HUES48 (cell line): Measurements from ENCODE around the gene TULP3.

Experiments
- H3K27ac ChIP-seq: one replicate; pipeline ENCODE4 v1.7.0; 2013; ENCODE audit warnings: low read depth, low read length, inconsistent platforms
- H3K27me3 ChIP-seq: 2 replicates; pipeline ENCODE4 v1.6.1; 2013; ENCODE audit warnings: mild to moderate bottlenecking, low read length; ENCODE audit not compliant: control insufficient read depth, insufficient read depth
- H3K36me3 ChIP-seq: 2 replicates; pipeline ENCODE4 v1.6.1; 2013; ENCODE audit warnings: low read length; ENCODE audit not compliant: control insufficient read depth, insufficient read depth
- H3K4me1 ChIP-seq: 2 replicates; pipeline ENCODE4 v1.6.1; 2013; ENCODE audit warnings: mild to moderate bottlenecking, low read length; ENCODE audit not compliant: control insufficient read depth, insufficient read depth
- H3K4me3 ChIP-seq: 2 replicates; pipeline ENCODE4 v1.5.1; 2013; ENCODE audit warnings: mild to moderate bottlenecking, low read depth, low read length
- H3K9ac ChIP-seq: 2 replicates; pipeline ENCODE4 v1.6.1; 2013; ENCODE audit warnings: mild to moderate bottlenecking, low read depth, low read length, moderate library complexity
- H3K9me3 ChIP-seq: 2 replicates; pipeline ENCODE4 v1.6.1; 2013; ENCODE audit warnings: low read length; ENCODE audit not compliant: control insufficient read depth, insufficient read depth

TULP3 gene, protein sequence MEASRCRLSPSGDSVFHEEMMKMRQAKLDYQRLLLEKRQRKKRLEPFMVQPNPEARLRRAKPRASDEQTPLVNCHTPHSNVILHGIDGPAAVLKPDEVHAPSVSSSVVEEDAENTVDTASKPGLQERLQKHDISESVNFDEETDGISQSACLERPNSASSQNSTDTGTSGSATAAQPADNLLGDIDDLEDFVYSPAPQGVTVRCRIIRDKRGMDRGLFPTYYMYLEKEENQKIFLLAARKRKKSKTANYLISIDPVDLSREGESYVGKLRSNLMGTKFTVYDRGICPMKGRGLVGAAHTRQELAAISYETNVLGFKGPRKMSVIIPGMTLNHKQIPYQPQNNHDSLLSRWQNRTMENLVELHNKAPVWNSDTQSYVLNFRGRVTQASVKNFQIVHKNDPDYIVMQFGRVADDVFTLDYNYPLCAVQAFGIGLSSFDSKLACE

DNA sequence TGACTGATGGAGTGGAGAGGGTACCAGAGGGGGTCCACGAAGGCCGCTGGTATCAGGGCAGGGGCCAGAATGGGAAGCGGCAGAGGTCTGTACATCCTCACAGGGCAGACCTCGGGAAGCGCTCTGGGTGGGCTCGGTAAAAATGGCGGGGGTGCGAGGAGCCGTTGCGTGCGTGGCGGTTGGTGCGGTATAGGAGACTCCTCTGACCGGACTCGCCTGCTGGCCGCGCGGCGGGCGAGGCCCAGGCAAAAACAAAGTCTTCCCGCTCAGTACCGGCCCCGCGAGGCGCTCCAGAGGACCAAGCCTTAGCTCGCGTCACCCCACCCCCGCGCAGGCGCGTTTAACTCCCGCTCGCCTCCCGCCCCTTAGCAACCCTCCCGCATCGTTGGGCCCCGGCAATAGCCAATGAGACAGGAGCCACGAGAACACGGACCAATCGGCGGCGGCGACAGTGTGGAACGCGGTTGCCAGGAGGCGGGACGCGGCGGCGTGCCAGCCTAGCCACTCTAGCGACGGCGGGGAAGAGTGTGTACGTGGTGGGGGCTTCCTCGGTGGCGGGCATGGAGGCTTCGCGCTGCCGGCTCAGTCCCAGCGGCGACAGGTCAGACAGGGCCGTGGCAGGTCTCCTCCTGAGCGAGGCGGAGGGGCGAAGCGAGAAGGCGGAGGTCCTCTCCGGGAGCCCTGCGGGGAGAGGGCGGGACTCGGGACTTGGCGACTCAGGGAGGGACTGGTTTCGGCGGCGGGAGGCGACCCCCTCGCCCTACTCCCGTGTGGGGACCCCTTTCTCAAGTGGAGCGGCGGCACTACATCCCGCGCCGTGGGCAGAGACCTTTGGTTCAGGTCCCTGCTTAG is at the start of gene TULP3:
Gene TULP3, plus strand, starts transcription at position 504 of the 852 bp plus-strand sequence. Its CDS starts 57 bp downstream, at position 561.
- no peaks in the 10 kb centered on the region for H3K27me3 ChIP-seq
- peaks cover 35% of the 10 kb centered on the region for H3K36me3 ChIP-seq
- H3K9me3 ChIP-seq = no peaks in the 10 kb centered on the region
- 0 out of 2 replicates have a peak, but pooled peaks cover 3% of the 10 kb centered on the region for H3K4me1 ChIP-seq
- peak within 1 kb of the TSS; percentile 71 for H3K4me3 ChIP-seq
- peak within 1 kb of the TSS; percentile 80 for H3K27ac ChIP-seq
- H3K9ac ChIP-seq = peak within 1 kb of the TSS; percentile 42

DNA sequence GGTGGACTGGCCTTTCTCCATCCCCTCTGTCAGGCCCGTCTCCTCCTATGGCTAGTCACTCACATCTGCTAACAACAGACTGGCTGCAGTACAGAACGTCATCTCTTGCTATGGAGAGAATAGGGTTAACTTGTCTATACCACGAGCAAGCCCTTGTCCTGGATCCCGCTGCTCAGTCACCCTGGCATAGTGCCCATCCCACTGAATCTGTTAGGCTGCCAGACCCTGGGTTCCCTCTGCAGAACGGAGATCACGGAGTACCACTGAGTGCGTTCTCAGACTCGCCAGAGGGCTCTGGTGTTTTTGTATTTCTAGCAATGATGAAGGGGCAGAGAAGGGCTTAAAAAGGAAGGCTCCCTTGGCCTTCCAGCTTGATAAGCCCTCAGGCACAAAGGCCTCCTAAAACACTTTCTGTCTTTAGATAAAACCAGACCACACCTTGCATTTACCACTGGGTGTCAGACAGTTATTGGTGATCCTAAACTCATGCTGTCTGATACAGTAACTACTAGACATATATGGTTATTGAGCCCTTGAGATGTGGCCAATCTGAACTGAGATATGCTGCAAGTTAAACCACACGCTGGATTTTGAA is 49.5 kb upstream of the TULP3 start:
- Histone ChIP-seq H3K27me3 (no peaks in the 10 kb centered on the region), H3K9me3 (no peaks in the 10 kb centered on the region), H3K36me3 (no peaks in the 10 kb centered on the region; the same call in 1 of the 2 replicates), H3K4me3 (no peak overlapping the region), H3K27ac (no peak overlapping the region), H3K4me1 (peaks cover 7% of the 10 kb centered on the region; the same call in 1 of the 2 replicates), H3K9ac (no peak overlapping the region)

DNA sequence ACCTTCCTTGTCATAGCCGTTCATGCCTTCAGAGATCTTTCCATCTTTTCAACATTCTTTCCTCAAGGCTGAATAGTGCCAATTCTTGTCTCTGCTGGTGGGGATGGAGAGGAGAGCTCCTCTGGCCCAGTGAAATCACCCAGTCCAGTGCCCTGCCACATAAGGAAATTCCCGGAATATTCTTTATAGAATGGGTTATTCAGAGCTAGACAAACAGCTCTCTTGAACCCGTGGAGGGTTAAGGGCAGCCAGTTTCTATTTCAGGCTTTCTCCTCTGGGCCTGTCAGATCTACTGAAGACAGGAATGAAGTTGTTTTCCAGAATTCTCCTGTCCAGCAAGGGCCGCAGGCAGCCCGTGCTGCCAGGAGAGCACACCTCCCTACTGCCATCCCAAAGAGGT is 47.7 kb upstream of the TULP3 start:
- Histone ChIP-seq H3K4me3 (no peak overlapping the region), H3K27me3 (no peaks in the 10 kb centered on the region), H3K36me3 (no peaks in the 10 kb centered on the region; the same call in 1 of the 2 replicates), H3K9ac (no peak overlapping the region), H3K9me3 (no peaks in the 10 kb centered on the region), H3K4me1 (peaks cover 7% of the 10 kb centered on the region), H3K27ac (no peak overlapping the region)

DNA sequence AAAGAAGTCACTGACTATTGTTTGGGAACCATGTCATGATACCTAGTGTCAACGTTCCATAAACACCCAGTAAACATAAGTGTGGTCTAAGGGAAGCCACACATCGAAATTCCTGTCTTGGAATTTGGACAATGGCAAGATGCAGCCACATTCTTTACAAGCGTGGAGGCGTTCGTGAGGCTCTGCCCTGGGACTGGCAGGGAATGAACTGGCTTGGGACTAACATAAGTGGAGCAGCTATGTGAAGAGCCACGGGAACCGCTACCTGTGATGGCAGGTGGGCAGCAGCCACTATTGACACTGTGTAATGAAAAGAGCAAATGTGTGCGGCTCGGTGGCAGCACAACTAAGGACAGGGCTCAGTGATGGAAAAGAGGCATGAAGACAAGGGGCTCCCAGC is 45.9 kb upstream of the TULP3 start:
- H3K27ac ChIP-seq = no peak overlapping the region
- no peaks in the 10 kb centered on the region for H3K27me3 ChIP-seq
- no peaks in the 10 kb centered on the region for H3K9me3 ChIP-seq
- no peaks in the 10 kb centered on the region; the same call in 1 of the 2 replicates for H3K36me3 ChIP-seq
- no peak overlapping the region for H3K4me3 ChIP-seq
- peaks cover 7% of the 10 kb centered on the region for H3K4me1 ChIP-seq
- no peak overlapping the region for H3K9ac ChIP-seq

DNA sequence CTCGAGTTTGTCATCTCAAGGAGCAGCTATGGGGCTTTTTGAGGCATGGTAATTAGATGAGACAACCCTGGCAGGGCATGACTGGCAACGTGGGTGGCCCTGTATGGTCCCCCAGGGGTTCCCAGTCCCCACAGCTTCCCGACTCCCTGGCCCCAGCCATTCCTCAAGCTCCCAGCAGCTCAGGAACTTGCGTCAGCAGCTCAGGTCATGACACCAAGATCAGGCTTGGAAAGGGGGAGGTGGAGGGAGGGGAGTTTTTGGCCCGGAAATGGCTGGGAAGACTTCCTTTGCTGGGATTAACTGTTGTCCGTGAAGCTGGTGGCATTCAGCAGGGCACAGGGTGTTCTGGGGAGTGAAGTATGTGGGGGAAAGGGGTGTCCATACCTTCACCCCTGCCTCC is 45.4 kb upstream of the TULP3 start:
- H3K4me3 ChIP-seq = no peak overlapping the region
- no peaks in the 10 kb centered on the region for H3K9me3 ChIP-seq
- peaks cover 7% of the 10 kb centered on the region for H3K4me1 ChIP-seq
- H3K27me3 ChIP-seq = no peaks in the 10 kb centered on the region
- no peaks in the 10 kb centered on the region for H3K36me3 ChIP-seq
- H3K27ac ChIP-seq = no peak overlapping the region
- no peak overlapping the region for H3K9ac ChIP-seq

DNA sequence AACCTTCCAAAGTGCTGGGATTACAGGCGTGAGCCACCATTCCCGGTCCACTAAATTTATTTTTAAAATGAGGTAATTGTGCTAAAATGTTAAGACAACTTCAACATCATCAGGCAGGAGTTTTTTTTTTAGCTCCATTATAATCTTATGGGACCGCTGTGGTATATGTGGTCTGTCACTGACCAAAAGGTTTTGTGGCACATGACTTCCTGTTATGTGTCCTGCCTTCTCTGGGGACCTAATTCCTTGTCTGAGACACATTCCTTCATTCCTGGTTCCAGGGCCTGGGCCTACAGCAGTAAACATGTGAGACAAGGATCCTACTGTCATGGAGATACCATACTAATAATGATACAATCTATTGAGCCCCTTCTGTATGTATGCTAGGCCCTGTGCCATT is 38.8 kb upstream of the TULP3 start:
- no peaks in the 10 kb centered on the region for H3K9me3 ChIP-seq
- no peak overlapping the region for H3K27ac ChIP-seq
- no peaks in the 10 kb centered on the region for H3K27me3 ChIP-seq
- H3K36me3 ChIP-seq = no peaks in the 10 kb centered on the region
- peaks cover under 1% of the 10 kb centered on the region; the same call in 1 of the 2 replicates for H3K4me1 ChIP-seq
- no peak overlapping the region for H3K9ac ChIP-seq
- no peak overlapping the region for H3K4me3 ChIP-seq

DNA sequence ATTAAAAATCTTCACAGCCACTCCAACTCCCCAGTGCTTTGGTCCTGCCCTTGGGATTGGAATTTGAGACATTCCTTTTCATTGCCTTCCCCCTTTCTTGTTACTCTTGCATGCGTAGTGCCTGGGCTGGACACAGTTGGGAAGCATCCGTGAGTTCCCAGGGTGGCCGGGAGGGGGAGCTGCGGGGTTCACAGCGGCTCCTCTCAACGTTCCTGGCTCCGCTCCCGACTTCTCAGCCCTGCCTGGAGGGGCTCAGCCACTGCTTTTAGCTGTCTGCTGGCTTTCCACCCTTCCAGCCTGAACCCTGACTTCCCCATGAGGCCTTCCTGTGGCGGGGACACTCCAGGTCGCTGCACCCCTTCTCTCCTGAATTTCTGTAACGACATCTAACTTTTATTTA is 37.1 kb upstream of the TULP3 start:
- H3K27ac ChIP-seq = no peak overlapping the region

DNA sequence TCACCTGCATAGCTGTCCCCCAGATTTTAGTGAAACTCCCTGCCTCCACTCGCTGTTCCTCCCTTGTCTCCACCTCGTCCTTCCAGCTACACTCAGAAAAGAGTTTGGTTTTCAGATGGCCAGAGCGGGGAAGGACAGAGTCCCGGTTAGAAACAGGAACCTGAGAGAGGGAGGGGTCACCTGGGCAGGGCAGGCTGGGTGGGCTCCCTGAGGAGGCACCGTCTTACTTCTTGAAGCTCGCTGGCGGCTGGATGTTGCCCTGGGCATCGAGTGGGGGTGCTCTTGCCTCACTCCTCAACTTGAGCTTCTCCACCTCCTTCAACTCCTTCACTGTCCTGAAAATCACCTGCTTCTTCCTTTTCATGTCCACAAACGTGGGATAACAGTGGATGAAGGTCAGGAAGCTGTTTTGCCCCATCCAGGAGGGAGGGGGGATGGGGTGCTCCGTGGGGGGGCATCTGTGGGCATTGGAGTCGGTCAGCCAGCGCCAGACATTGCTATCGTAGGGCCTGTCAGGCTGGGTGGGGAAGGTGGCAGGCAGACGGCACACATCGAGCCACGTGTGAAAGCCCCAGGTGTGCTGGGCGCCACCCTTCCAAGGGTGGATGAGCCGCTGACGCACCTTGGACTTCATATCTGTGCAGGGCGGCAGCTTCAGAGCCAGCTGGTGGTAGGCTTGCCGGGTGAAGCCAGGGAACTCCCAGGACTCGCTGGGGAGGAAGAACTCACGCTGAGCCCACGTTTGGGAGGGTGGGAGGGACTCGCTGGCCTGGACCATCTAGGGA is 35.8 kb upstream of the TULP3 start:
- Histone ChIP-seq H3K9me3 (no peaks in the 10 kb centered on the region), H3K4me3 (no peak overlapping the region), H3K27ac (no peak overlapping the region), H3K9ac (no peak overlapping the region), H3K27me3 (no peaks in the 10 kb centered on the region), H3K36me3 (peaks cover 20% of the 10 kb centered on the region), H3K4me1 (peaks cover 4% of the 10 kb centered on the region; the same call in 1 of the 2 replicates)

More for the DNA sequence above, 37.1 kb upstream of the TULP3 start:
- Histone ChIP-seq H3K4me3 (no peak overlapping the region), H3K27me3 (no peaks in the 10 kb centered on the region), H3K4me1 (peaks cover 4% of the 10 kb centered on the region; the same call in 1 of the 2 replicates), H3K36me3 (peaks cover 8% of the 10 kb centered on the region), H3K9ac (no peak overlapping the region), H3K9me3 (no peaks in the 10 kb centered on the region)

DNA sequence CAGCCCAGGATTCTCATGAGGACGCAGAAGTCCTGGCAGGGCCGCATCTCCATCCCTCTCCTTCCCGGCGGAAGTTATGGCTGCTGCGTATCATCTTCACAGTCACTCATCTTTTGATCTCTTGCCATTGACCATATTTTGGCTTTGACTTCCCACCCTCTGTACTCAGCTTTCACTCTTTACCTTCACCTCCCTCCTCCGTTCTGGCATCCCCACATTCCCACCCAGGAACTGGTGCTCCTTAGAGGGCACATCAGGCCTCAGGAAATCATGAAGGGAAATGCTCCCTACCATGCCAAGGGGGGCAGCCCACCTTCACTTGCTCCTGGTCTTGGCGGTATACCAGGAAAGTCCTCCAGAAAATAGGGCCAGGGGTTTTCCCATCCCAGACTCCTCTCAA is 35.1 kb upstream of the TULP3 start:
- peaks cover 4% of the 10 kb centered on the region; the same call in 1 of the 2 replicates for H3K4me1 ChIP-seq
- H3K27me3 ChIP-seq = no peaks in the 10 kb centered on the region
- H3K9me3 ChIP-seq = no peaks in the 10 kb centered on the region
- H3K9ac ChIP-seq = no peak overlapping the region
- no peak overlapping the region for H3K4me3 ChIP-seq
- no peak overlapping the region for H3K27ac ChIP-seq
- H3K36me3 ChIP-seq = peaks cover 26% of the 10 kb centered on the region

DNA sequence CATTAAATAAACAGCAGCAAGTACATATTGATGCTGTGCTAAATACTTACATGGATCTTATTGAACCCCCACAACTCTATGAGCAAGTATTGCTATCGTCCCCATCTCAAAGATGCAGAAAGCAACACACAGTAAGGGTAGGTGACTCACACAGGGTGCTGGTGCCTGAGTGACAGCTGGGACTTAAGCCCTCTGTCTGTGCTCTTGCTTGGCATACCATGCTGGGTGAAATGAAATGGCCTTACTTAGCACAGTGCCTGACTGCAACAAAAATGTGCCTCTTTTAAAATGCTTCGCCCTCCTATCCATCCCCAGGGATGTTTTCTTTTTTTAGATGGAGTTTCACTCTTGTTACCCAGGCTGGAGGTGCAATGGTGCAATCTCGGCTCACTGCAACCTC is 34.6 kb upstream of the TULP3 start:
- H3K9ac ChIP-seq = no peak overlapping the region
- H3K36me3 ChIP-seq = peaks cover 28% of the 10 kb centered on the region
- H3K27me3 ChIP-seq = no peaks in the 10 kb centered on the region
- H3K27ac ChIP-seq = no peak overlapping the region
- no peaks in the 10 kb centered on the region for H3K9me3 ChIP-seq
- peaks cover 4% of the 10 kb centered on the region; the same call in 1 of the 2 replicates for H3K4me1 ChIP-seq
- H3K4me3 ChIP-seq = no peak overlapping the region
